K562 (cell line): ENCODE results near the gene HPD. TPM values are rescaled to one million over a fixed set of nuclear protein-coding genes. Genes with fewer than 3 reads are reported as not detected.

Experiments used
- ARHGAP35 ChIP-seq: fragments of 450-650 bp; IDR thresholded peaks from 2 replicates; pipeline ENCODE4 v1.6.1; 2018; ENCODE audit not compliant: partially characterized antibody
- CC2D1A ChIP-seq: fragments of 450-650 bp; IDR thresholded peaks from 2 replicates; pipeline ENCODE4 v1.6.1; 2017; ENCODE audit warnings: mild to moderate bottlenecking
- CHD4 ChIP-seq: fragments of 200-600 bp; sonication (generic); IDR thresholded peaks from 3 replicates; pipeline ENCODE4 v1.6.1; 2012; ENCODE audit warnings: low read depth, mild to moderate bottlenecking, mixed read lengths, low read length, inconsistent platforms; ENCODE audit not compliant: insufficient read depth, insufficient replicate concordance, poor library complexity, severe bottlenecking
- DMBX1 ChIP-seq: fragments of 250-450 bp; sonication (Bioruptor Pico); IDR thresholded peaks from 2 replicates; pipeline ENCODE4 v1.8.0; 2022; ENCODE audit warnings: inconsistent platforms, mild to moderate bottlenecking, moderate library complexity, borderline replicate concordance
- FOXM1 ChIP-seq, 2 experiments: fragments of 450-650 bp in 1 of 2; sonication (generic) in 1 of 2; formaldehyde crosslinking in 1 of 2; IDR thresholded peaks; 2 replicates each; pipeline versions ENCODE4 v1.6.1 to v1.9.0; 2017 to 2022; ENCODE audit warnings: low read depth in 2 of 2, mild to moderate bottlenecking in 2 of 2, missing genetic modification reagents in 1 of 2, moderate library complexity in 1 of 2
- GABPA ChIP-seq: fragments of 200-800 bp; sonication (Bioruptor generic); conservative IDR thresholded peaks from 2 replicates; pipeline ENCODE4 v1.6.1; 2016; ENCODE audit warnings: low read depth, missing genetic modification characterization, missing compliant biosample characterization
- NR2C1 ChIP-seq, 2 experiments: fragments of 450-650 bp; IDR thresholded peaks; 2 replicates each; pipeline ENCODE4 v1.6.1; 2017; ENCODE audit warnings: mild to moderate bottlenecking in 2 of 2, antibody characterized with exemption in 1 of 2, inconsistent platforms in 1 of 2, missing compliant biosample characterization in 1 of 2, missing genetic modification characterization in 1 of 2
- YY1 ChIP-seq, 3 experiments: IDR thresholded peaks; 2 replicates each; pipeline ENCODE4 v1.6.1; 2011; ENCODE audit warnings: low read length in 2 of 3, mild to moderate bottlenecking in 2 of 3, moderate library complexity in 2 of 3, borderline replicate concordance in 1 of 3, control low read depth in 1 of 3, low read depth in 1 of 3; ENCODE audit not compliant: insufficient read depth in 3 of 3, insufficient replicate concordance in 2 of 3, control insufficient read depth in 1 of 3, insufficient read length in 1 of 3; ENCODE audit errors: extremely low read depth in 1 of 3
- ZKSCAN3 ChIP-seq: fragments of 250-450 bp; sonication (Bioruptor Pico); IDR thresholded peaks from 2 replicates; pipeline ENCODE4 v1.4.0; 2020
- ZNF717 ChIP-seq: fragments of 250-450 bp; sonication (Bioruptor Pico); IDR thresholded peaks from 2 replicates; pipeline ENCODE4 v1.5.0; 2021
- polyA plus RNA-seq, 8 experiments: library from polyadenylated mRNA; depleted of rRNA in 4 of 8; stranded (reverse) in 5 of 8; unstranded in 3 of 8; fragments of >200 nt; fragmentation: Nextera tagmentation in 2 of 8; fragmentation: Illumina TruSeq in 1 of 8; extraction: Ambion mirVana in 2 of 8; extraction: Trizol in 1 of 8; gene quantifications; 2 replicates each; pipeline versions ENCODE4 v1.2.1 to v1.2.3, GENCODE V29; 2011 to 2014; ENCODE audit warnings: inconsistent platforms in 1 of 8, missing spikeins in 1 of 8
- total RNA-seq, 7 experiments: library from RNA; depleted of rRNA in 6 of 7; stranded (reverse); fragments of >200 nt in 6 of 7; fragmentation: Illumina TruSeq in 2 of 7; extraction: Trizol in 2 of 7; gene quantifications; 2 replicates each; pipeline versions ENCODE4 v1.2.1 to v1.2.3, GENCODE V29; 2011 to 2021; ENCODE audit warnings: low replicate concordance in 1 of 7
- TF ChIP-seq, protein P1 (sequence below): sonication (generic); formaldehyde crosslinking; IDR thresholded peaks from 2 replicates; pipeline ENCODE4 v1.8.0; 2023; ENCODE audit warnings: missing genetic modification reagents, mild to moderate bottlenecking, borderline replicate concordance
- TF ChIP-seq, protein P2 (sequence below): fragments of 450-650 bp; formaldehyde crosslinking; IDR thresholded peaks from 2 replicates; pipeline ENCODE4 v1.4.0; 2020; ENCODE audit warnings: mild to moderate bottlenecking, moderate library complexity
- TF ChIP-seq, protein P3 (sequence below): sonication (generic); formaldehyde crosslinking; IDR thresholded peaks from 2 replicates; pipeline ENCODE4 v1.8.1; 2022; ENCODE audit warnings: missing genetic modification reagents
- TF ChIP-seq, protein P4 (sequence below): fragments of 450-650 bp; IDR thresholded peaks from 2 replicates; pipeline ENCODE4 v1.6.1; 2016; ENCODE audit warnings: missing biosample characterization, missing genetic modification characterization

The HPD gene
- total and polyA plus RNA-seq, 9 of the 15 experiments (the other 6 are each of a cell fraction or from before 2014, with no cell fraction given) = 0.06 to 0.29 (median 0.07) TPM; not detected in 4

DNA sequence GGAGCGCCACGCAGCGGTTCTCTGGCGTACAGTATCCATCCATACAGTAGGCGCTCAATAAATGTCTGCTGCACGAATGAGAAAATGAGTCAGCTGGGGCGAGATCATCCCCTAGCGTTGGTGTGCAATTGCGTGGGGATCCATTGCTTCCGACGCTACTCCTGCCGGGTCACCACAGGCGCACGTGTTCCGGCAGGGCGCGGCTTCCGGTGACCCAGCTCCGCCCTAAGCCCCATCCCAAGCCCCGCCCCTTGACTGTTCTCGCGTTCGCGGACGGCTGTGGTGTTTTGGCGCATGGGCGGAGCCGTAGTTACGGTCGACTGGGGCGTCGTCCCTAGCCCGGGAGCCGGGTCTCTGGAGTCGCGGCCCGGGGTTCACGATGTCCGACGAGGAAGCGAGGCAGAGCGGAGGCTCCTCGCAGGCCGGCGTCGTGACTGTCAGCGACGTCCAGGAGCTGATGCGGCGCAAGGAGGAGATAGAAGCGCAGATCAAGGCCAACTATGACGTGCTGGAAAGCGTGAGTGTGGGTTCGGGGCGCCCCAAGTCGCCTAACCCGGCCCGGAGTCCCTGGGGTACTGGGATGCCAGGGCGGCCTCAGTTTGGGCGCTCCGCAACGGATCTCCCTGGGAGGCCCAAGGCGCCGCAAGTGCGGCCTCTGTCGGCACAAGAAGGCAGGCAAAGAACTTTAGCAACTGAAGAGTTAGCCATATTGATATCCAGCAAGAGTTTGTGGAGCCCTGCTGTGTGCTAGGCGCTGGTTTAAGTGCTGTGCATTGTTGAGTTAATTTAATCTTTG is 30.0 kb upstream of the HPD start, which contains the start of gene PSMD9 (continued):
- TF ChIP-seq, protein P1, sequence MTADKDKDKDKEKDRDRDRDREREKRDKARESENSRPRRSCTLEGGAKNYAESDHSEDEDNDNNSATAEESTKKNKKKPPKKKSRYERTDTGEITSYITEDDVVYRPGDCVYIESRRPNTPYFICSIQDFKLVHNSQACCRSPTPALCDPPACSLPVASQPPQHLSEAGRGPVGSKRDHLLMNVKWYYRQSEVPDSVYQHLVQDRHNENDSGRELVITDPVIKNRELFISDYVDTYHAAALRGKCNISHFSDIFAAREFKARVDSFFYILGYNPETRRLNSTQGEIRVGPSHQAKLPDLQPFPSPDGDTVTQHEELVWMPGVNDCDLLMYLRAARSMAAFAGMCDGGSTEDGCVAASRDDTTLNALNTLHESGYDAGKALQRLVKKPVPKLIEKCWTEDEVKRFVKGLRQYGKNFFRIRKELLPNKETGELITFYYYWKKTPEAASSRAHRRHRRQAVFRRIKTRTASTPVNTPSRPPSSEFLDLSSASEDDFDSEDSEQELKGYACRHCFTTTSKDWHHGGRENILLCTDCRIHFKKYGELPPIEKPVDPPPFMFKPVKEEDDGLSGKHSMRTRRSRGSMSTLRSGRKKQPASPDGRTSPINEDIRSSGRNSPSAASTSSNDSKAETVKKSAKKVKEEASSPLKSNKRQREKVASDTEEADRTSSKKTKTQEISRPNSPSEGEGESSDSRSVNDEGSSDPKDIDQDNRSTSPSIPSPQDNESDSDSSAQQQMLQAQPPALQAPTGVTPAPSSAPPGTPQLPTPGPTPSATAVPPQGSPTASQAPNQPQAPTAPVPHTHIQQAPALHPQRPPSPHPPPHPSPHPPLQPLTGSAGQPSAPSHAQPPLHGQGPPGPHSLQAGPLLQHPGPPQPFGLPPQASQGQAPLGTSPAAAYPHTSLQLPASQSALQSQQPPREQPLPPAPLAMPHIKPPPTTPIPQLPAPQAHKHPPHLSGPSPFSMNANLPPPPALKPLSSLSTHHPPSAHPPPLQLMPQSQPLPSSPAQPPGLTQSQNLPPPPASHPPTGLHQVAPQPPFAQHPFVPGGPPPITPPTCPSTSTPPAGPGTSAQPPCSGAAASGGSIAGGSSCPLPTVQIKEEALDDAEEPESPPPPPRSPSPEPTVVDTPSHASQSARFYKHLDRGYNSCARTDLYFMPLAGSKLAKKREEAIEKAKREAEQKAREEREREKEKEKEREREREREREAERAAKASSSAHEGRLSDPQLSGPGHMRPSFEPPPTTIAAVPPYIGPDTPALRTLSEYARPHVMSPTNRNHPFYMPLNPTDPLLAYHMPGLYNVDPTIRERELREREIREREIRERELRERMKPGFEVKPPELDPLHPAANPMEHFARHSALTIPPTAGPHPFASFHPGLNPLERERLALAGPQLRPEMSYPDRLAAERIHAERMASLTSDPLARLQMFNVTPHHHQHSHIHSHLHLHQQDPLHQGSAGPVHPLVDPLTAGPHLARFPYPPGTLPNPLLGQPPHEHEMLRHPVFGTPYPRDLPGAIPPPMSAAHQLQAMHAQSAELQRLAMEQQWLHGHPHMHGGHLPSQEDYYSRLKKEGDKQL (CRISPR knock-in tag) = peak; percentile 59; the same call in 1 of the 2 replicates
- TF ChIP-seq DMBX1 (CRISPR knock-in tag) (peak; percentile 3; the same call in 1 of the 2 replicates), ARHGAP35 (peak; percentile 80), ZKSCAN3 (CRISPR knock-in tag) (no peak), CC2D1A (0 out of 2 replicates have a peak, but pooled peaks have one; percentile 6), YY1 (IDR thresholded peaks at IDR 0.05; ENCODE audit: borderline replicate concordance in 1 of 3, control insufficient read depth in 1 of 3, extremely low read depth in 1 of 3, insufficient read depth in 3 of 3, insufficient read length in 1 of 3, insufficient replicate concordance in 2 of 3, low read depth in 1 of 3, low read length in 2 of 3) (peak in 2 of 3 experiments; percentile 62 to 70), GABPA (tag) (peak; percentile 99), CHD4 (no peak), ZNF717 (CRISPR knock-in tag) (no peak), FOXM1 (IDR thresholded peaks at IDR 0.05; ENCODE audit: low read depth) (no peak; the same call in 1 of the 2 replicates), FOXM1 (CRISPR knock-in tag; IDR thresholded peaks at IDR 0.05; ENCODE audit: low read depth) (no peak; the same call in 1 of the 2 replicates), NR2C1 (IDR thresholded peaks at IDR 0.05) (peak; percentile 99), NR2C1 (tag; IDR thresholded peaks at IDR 0.05) (peak; percentile 100)
- TF ChIP-seq, protein P2, sequence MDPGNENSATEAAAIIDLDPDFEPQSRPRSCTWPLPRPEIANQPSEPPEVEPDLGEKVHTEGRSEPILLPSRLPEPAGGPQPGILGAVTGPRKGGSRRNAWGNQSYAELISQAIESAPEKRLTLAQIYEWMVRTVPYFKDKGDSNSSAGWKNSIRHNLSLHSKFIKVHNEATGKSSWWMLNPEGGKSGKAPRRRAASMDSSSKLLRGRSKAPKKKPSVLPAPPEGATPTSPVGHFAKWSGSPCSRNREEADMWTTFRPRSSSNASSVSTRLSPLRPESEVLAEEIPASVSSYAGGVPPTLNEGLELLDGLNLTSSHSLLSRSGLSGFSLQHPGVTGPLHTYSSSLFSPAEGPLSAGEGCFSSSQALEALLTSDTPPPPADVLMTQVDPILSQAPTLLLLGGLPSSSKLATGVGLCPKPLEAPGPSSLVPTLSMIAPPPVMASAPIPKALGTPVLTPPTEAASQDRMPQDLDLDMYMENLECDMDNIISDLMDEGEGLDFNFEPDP = no peak
- TF ChIP-seq, protein P3, sequence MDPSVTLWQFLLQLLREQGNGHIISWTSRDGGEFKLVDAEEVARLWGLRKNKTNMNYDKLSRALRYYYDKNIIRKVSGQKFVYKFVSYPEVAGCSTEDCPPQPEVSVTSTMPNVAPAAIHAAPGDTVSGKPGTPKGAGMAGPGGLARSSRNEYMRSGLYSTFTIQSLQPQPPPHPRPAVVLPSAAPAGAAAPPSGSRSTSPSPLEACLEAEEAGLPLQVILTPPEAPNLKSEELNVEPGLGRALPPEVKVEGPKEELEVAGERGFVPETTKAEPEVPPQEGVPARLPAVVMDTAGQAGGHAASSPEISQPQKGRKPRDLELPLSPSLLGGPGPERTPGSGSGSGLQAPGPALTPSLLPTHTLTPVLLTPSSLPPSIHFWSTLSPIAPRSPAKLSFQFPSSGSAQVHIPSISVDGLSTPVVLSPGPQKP (CRISPR knock-in tag) = no peak
- TF ChIP-seq, protein P4, sequence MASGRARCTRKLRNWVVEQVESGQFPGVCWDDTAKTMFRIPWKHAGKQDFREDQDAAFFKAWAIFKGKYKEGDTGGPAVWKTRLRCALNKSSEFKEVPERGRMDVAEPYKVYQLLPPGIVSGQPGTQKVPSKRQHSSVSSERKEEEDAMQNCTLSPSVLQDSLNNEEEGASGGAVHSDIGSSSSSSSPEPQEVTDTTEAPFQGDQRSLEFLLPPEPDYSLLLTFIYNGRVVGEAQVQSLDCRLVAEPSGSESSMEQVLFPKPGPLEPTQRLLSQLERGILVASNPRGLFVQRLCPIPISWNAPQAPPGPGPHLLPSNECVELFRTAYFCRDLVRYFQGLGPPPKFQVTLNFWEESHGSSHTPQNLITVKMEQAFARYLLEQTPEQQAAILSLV (tag) = no peak
